ENCODE data around the gene TBC1D5.

TBC1D5 gene

GRCh38 chr3:17742880-17743657, 638 bp upstream of the TBC1D5 start:
- TF ChIP-seq CTCF (IDR thresholded peaks at IDR 0.05) = no peak

GRCh38 chr3:17741621-17742101, 770 bp downstream of the TBC1D5 start:
- no peak for TF ChIP-seq CTCF (IDR thresholded peaks at IDR 0.05)

- TF ChIP-seq CTCF (IDR thresholded peaks at IDR 0.05) = no peak
Measured at GRCh38 chr3:17740721-17741141, 1.7 kb downstream of the TBC1D5 start.

DNA sequence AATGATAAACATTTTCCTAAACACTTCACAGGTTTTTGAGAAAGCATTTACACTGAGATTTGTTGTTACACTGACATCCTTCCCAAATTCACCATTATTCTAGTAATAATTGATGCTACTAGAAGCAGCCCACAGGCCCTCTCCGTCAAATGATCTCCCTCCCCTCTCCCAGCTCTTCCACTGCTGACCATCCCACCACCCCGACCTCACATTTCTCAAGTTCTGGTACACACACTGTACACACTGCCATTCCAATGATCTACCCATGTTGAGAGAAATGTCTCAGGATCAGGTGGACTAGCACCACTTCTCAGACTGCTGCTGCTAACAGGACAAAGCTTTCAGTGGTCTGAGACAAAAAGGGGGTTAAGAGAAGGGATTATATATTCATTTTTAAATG, 3.5 kb downstream of the TBC1D5 start:
- no peak for TF ChIP-seq CTCF (IDR thresholded peaks at IDR 0.05)

GRCh38 chr3:17738219-17738618, 4.2 kb downstream of the TBC1D5 start:
- no peak for TF ChIP-seq CTCF (IDR thresholded peaks at IDR 0.05)

GRCh38 chr3:17737591-17737990, 4.8 kb downstream of the TBC1D5 start:
- no peak for TF ChIP-seq CTCF (IDR thresholded peaks at IDR 0.05)

DNA sequence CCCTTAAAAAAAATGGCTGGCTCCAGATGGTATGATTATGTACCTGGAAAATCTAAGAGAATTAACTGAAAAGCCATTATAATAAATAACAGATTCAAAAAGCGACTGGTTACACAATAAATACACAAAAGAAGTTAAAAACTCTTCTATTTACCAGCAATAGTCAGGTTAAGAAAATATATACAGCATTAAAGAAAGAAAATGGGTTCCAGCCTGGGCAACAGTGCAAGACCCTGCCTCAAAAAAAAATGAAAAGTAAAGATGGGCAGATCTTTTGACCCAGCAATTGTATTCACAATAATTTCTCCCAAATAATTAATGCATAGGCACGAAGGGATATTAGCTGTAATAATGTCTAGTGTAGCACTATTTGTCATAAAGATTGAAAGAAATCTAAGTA, 8.7 kb downstream of the TBC1D5 start:
- TF ChIP-seq CTCF (IDR thresholded peaks at IDR 0.05) = no peak

Measured in LNCAP (cell line).